Activated CD8-positive, alpha-beta memory T cell treated with anti-CD3 and anti-CD28 coated beads, Interleukin-2, amount 50 U/mL, for 24 hours (primary cell): ENCODE measurements around the gene SPATA2L.

Experiments used
- DNase-seq: peaks from one replicate; pipeline ENCODE4 v3.0.0-alpha.2; 2020; ENCODE audit errors: extremely low read depth

The SPATA2L gene

GRCh38 chr16:89656435-89657121, 44.9 kb downstream of the SPATA2L start:
- DNase-seq: no peak

GRCh38 chr16:89655062-89655643, 46.4 kb downstream of the SPATA2L start:
- DNase-seq: no peak

GRCh38 chr16:89653656-89654295, 47.7 kb downstream of the SPATA2L start:
- no peak for DNase-seq

DNA sequence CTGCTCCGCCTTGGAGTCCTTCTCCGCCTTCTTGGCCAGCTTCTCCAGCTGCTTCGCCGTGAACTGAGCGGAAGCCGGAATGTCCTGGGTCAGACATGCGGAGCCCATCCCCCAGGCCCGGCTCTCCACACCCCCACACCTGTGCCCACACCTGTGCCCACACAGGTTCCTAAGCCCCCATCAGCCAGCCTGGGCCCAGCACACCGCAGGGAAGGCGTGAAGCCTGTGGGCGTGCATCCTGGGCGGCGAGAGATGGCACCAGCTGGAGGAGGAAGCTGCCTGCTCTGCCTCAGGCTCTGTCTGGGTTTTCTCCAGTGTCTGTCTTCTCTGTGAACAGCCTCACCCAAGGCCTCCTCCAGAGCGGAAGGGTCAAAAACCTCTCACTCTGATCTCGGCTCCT, 49.9 kb downstream of the SPATA2L start:
- no peak for DNase-seq

- DNase-seq: no peak
These were observed 54.6 kb downstream of the SPATA2L start for GRCh38 chr16:89646906-89647305.
